Fibroblast of gingiva (primary cell): ENCODE results near the gene GTPBP4.
"Not testable (repeated sequence)": the region's sequence is repeated elsewhere in the genome, so short reads cannot be mapped to it uniquely, and the experiment has no call there.

Source experiments
- DNase-seq: peaks from one replicate; pipeline ENCODE4 v3.0.0-alpha.2; 2011; ENCODE audit warnings: low read depth

The GTPBP4 gene

DNA sequence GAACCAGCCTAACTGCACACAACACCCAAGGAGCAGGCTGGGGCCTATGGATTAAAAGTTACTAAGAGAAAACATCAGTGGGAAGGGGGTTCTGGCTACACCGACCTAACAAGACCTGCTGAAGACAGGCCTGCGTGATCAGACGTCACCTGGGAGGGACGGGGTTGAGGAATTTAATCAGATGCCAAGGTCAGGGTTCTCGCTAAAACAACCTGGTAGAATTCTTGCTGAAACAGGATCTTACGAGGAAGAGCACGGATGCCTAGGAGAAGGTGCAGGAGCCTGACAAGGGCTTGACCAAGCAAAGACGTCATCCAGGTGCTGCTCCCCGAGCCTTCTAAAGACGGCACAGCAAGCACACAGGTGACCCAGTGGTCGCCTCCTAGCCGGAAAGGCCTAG, 35.9 kb downstream of the GTPBP4 start:
- no peak for DNase-seq

GRCh38 chr10:1025683-1026082, 37.4 kb downstream of the GTPBP4 start, which contains the start of gene IDI2:
Gene IDI2 (minus strand): TSS chr10:1025859. CDS start chr10:1024723, 1,136 bp downstream.
- DNase-seq = no peak

DNA sequence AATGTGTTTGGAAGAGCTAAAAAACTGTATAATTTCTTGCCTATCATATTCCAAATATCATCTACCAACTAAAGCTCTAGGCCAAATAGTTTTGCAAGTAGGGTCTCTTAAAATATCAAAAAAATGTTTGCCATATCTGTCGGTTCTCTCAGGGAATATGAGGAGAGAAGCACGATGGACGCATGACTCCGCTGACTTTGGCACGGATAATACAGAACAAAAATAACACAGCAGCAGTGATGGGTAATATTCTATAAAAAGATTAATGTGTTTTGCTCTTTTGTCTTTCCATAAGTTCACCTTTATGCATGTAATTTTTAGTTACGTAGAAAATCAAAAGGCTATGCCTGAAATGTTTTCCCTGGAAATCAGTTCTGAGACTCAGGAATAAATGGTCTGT, 38.3 kb downstream of the GTPBP4 start:
- DNase-seq = no peak

GRCh38 chr10:1029838-1030237, 41.6 kb downstream of the GTPBP4 start:
- no peak for DNase-seq

DNA sequence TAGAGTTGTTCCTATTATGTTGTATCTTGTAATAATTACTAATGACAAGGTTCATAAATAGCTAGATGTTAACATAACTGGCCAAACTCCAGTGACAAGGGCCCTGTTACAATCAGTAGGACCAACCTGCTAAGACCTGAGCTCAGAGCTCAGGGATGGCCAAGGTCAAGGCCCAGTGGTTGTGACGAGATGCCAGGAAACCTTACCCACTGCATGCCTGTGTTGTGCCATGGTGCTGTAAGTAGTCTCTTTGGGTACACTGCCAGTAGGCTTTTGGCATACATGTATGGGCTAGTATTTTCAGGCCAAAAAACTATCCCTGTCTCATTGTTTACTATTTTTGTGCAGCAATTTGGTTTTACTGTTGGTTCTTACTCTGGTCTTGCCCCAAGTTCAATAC, 45.4 kb downstream of the GTPBP4 start:
- DNase-seq = peak; percentile 56

DNA sequence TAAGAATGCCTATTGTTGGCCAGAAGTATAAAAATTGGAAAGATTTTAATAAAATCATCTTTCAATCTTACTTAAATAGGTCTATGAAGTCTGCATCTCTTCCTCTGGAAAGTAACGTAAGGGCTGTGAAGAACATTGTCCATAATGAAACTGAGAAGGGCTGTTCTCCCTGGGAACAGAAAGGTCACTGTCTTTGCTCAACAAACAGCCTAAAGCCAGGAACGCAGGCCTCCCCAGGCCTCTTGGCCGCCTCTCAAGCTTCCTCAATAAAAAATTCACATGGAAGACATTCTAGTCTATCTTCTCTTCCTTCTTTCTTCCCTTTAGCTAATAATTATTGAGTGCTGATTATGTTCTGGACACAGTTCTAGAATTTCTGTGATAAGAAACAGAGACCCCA, 46.5 kb downstream of the GTPBP4 start:
- peak; percentile 39 for DNase-seq

DNA sequence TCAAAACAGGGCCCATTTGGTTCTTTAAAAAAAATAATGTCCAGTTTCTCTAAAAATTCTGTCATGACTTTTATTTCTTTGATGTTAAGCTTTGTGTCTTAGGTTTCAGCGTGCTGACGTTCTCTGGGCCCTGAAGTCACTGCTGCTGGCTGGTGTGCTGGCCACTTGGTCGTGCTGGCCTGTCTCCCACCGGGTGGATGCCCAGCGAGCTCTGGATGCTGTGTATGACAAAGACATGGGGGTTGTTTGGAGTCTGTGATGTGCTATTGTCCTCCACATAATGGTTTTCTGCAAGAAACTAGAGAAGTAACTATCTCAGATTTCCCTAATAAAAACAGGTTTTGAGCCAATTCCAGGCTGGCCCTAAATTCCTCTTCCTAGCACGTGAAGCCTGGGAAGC, 47.0 kb downstream of the GTPBP4 start:
- no peak for DNase-seq

DNA sequence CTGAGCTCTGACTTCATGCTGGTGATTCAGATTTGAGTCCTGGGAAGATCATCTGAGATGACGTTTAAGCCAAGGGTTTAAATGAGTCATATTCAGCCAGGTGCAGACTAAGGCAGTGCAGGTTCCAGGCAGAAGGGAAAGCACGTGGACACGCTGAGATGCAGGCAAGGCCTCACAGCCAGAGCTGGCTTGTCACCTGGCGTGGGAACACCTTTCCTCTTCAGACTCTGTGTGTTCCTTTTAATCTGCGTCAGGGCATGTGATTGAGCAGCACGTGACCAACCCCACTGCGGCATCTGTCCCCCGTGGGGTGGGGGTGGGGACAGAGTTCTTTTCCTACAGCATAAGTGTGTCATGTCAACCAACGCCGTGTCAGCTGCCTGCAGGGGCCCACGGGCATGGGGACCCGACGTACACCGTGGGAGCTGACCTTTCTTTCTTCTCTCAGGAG, 48.1 kb downstream of the GTPBP4 start:
- no peak for DNase-seq

DNA sequence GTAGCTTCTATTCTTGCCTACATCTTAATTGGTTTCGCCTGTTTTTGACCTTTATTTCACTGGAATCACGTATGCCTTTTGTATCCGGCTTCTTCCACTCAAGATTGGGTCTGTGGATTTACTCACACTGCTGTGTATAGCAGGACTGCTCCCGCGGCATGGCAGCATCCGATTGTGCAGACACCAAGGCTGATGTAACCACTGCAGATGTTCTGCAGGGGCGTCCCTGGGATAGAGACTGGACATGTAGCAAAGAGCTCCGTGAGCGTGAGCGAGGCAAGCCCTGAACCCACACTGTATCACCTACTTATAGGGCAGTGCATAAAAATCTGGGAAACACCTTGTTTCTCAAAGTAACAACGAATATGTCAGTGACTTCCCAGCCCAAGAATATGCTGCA, 48.9 kb downstream of the GTPBP4 start:
- DNase-seq = no peak

DNA sequence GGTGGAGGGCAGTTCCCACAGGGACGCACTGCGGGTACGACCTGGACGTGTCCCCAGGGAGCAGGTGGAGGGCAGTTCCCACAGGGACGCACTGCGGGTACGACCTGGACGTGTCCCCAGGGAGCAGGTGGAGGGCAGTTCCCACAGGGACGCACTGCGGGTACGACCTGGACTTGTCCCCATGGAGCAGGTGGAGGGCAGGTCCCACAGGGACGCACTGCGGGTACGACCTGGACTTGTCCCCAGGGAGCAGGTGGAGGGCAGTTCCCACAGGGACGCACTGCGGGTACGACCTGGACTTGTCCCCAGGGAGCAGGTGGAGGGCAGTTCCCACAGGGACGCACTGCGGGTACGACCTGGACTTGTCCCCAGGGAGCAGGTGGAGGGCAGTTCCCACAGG, 50.5 kb downstream of the GTPBP4 start:
- not testable (repeated sequence) for DNase-seq

GRCh38 chr10:1040133-1040532, 51.9 kb downstream of the GTPBP4 start:
- no peak for DNase-seq

- DNase-seq = no peak
These were observed 53.3 kb downstream of the GTPBP4 start for GRCh38 chr10:1041514-1041913.

- DNase-seq = no peak
These were observed 55.3 kb downstream of the GTPBP4 start for GRCh38 chr10:1043532-1043995.

DNA sequence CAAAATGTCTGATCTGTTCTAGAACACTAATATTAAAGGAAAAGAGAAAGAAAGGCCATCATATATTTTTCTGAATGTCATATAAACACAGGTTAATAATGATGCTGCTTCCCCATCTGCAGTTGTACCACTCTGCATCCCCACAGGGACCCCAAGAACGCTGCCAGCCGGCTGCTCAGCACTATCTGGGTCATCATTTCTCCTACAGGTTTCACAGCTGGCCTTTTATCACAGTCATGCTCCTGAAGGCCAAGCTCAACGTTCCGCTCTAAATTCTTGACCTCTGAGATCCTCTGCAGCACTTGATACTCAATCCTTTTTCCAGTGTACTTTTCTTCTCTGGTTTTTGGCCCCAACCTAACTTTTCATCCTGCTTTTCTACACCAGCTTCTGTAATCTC, 55.9 kb downstream of the GTPBP4 start:
- DNase-seq = no peak

DNA sequence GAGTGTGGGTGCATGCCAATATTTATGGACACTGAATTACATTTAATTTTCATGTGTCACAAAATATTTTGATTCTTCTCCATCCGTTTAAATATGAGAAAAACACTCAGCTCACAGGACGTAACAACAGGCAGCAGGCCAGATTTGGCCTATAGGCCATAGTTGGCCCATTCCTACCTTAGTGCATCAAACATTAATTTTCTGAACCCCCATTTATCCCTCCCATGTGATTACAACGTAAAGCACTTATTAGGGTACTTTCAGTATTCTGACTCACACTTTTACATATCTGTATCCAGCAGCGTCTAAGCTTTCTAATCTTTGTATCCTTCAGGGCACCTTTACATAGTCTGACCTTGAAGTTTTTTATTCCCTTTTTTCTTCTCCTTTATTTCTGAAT, 56.7 kb downstream of the GTPBP4 start:
- DNase-seq = no peak

DNA sequence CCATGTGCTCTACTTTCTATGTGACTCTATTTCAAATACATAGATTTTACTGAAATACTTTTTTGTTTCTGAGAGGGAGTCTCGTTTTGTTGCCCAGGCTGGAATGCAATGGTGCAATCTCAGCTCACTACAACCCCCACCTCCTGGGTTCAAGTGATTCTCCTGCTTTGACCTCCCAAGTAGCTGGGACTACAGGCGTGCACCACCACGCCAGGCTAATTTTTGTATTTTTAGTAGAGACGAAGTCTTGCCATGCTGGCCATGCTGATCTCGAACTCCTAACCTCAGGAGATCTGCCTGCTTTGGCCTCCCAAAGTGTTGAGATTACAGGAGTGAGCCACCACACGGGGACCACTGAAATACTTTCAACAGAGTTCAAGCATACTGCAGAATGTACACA, 57.2 kb downstream of the GTPBP4 start:
- DNase-seq = no peak

DNA sequence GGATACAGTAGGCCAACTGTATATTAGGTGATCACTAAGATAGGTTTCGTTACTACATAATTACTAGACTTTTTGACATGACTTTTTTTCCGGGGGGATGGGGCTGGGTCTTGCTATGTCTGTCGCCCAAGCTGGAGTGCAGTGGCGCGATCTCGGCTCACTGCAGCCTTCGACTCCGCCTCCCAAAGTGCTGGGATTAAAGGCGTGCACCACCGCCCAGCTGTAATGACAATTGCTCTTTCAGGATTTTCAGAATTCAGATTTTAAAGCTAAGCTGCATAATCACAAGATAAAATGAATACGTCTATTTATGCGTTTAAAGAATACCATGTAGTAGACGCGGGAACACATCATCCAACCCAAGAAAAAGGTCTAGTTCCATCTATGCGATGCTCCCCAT, 59.7 kb downstream of the GTPBP4 start:
- no peak for DNase-seq

DNA sequence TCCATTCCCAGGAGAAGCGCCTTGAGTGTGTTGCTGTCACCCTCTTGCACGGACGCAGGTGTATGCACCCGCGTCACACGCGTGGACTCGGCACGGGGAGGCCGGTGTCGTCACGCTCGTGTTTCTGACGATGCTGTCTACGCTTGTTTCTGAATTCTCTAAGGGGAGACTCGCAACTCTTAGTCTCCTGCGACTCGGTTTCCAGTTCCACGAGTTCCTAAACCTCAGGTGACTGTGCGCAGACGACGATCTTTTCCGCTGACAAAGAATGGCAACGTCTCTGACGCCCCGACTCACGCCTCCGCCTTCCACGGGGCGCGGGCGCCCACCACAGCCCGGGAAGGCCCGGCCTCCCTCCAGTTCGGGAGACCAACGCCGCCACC, 60.1 kb downstream of the GTPBP4 start:
- DNase-seq = peak; percentile 35

- DNase-seq = peak; percentile 100
These were observed 60.6 kb downstream of the GTPBP4 start, which contains the start of gene IDI1 for GRCh38 chr10:1048732-1049424. Gene IDI1 (minus strand): TSS chr10:1049119. CDS start chr10:1049003, 116 bp downstream.

- no peak for DNase-seq
These were observed 61.3 kb downstream of the GTPBP4 start for GRCh38 chr10:1049425-1049958.

GRCh38 chr10:1050145-1050544, 61.9 kb downstream of the GTPBP4 start:
- DNase-seq = no peak

- DNase-seq = no peak
These were observed 62.3 kb downstream of the GTPBP4 start for GRCh38 chr10:1050554-1050953.

DNA sequence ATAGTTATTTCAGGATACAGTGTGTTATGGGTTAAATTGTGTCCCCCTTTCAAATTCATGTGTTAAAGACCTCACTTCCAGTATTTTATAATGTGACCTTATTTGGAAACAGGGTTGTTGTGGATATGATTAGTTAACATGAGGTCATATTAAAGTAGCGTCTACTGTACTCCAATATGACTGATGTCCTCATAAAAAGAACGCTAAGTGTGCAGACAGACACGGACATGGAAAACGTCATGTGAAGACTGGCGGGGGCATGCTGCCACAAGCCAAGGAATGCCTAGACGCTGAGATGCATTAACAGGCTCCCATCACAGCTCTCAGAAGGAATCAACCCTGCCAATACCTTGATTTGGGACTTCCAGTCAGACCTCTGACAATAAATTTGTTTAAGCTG, 66.5 kb downstream of the GTPBP4 start:
- DNase-seq = no peak
